ENCODE data around the gene BEST1.

GRCh38 chr11:61952882-61953281 is 2.7 kb downstream of the BEST1 start:
- TF ChIP-seq POLR2A (IDR thresholded peaks at IDR 0.05), result no peak
- TF ChIP-seq CTCF (IDR thresholded peaks at IDR 0.05), result no peak
- TF ChIP-seq EP300 (IDR thresholded peaks at IDR 0.05), result no peak
